Mesenteric fat pad (tissue), 1 donor: ENCODE results near the gene MIB1. TPM values are rescaled to one million over a fixed set of nuclear protein-coding genes. Genes with fewer than 3 reads are reported as not detected.

Source experiments
- total RNA-seq: library from RNA; stranded (reverse); fragmentation: NEBNext Ultra II Directional; extraction: Animal tissue kit (Norgen Biotek cat#: 25700); gene quantifications from one replicate; pipeline ENCODE4 v1.2.1, GENCODE V29; 2021
- donor health status: DM: yes; HTN: yes; CAD: no.

The MIB1 gene
- total RNA-seq, 1 donor from 2014 or later: 30.4 TPM

Other genes with a start within 250 kb of the MIB1 start
- gene ESCO1, start 140.1 kb upstream of the MIB1 start, total RNA-seq: 11.1 TPM
- gene SNRPD1, start 128.5 kb upstream of the MIB1 start, total RNA-seq: 38.0 TPM
- 23.9 TPM for gene ABHD3, start 36.0 kb upstream of the MIB1 start, total RNA-seq